Measurements from ENCODE around the gene ANXA11.
"Not testable (repeated sequence)": the region's sequence is repeated elsewhere in the genome, so short reads cannot be mapped to it uniquely, and the experiment has no call there.

Gene ANXA11

DNA sequence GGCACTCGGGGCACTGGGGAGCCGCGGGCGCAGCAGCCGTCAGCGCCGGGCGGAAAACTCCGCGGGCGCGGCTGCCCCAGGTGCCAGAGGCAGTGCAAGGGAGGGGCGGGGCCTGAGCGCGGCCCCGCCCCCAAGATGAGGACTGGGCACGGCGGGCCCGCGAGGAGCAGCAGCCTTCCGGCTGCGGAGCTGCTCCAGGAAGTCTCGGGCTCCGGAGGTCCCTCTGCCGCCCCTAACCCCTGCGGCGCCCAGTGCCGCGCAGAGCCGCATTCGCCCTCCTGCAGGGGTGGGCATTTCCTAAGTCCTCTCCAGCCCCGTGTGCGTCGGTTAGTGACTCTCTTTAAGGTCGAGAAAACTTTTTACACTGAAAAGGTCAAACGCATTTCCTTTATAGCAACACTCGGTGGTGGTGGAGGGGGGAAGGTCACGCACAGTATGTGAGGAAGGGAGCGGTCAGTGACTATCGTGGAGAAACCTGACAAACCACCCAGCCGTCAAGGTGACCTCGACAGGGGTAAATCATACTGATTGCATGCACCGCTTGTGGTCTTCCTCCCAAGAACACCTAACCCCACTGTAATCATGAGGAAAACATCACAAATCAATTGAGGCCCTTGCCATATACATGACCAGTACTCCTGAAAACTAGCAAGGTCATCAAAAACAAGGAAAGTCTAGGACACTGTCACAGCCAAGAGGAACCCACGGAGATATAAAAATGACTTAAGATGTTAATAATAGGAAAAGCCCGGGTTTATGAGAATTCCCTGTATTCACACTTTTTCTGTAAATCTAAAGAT is at the start of gene ANXA11:
Gene ANXA11, minus strand, starts transcription at position 61 of the 800 bp plus-strand sequence. CDS start 32,676 bp downstream, outside the sequence.
- DNase-seq (ENCODE audit: low read depth): peak; percentile 88
- peak within 1 kb of the TSS; percentile 67 for H3K4me3 ChIP-seq (ENCODE audit: low read depth, low read length)
- no peak for TF ChIP-seq CTCF (IDR thresholded peaks at IDR 0.05; ENCODE audit: insufficient read depth, low read depth, low read length, missing control alignments)

DNA sequence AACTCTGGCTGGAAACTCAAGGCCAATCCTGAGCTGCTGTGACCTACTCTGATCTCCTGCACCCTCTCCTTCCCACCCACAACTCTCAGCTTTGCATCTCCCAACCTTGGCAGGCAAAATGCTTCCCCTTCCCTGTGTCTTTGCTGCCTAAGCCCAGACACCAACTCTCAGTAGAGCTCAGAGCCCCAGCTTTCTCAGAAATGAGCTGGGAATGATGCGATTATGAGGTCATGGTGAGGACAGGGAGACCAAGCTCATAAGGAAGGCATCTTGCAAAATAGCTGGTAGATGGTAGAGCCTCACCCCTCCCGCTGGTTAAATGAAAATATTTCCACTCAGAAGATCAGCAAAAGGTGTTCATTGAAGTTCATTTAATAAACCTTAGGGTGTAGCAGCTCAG is 49.4 kb upstream of the ANXA11 start:
- H3K4me3 ChIP-seq (ENCODE audit: low read depth, low read length); DNase-seq (ENCODE audit: low read depth): not testable (repeated sequence)

DNA sequence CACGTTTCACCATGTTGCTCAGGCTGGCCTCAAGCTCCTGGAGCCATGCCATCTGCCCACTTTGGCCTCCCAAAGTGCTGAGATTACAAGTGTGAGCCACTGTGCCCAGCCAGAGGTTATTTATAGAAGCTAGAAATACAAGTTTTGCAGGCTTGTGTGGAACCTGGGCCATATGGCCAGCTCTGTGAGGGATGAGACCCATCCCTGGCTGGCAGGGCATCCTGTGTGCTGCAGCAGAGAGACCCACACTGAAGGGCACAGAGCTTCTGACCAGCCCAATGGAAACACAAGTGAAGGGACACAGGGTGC is 48.6 kb upstream of the ANXA11 start:
- DNase-seq (ENCODE audit: low read depth); H3K4me3 ChIP-seq (ENCODE audit: low read depth, low read length): not testable (repeated sequence)

DNA sequence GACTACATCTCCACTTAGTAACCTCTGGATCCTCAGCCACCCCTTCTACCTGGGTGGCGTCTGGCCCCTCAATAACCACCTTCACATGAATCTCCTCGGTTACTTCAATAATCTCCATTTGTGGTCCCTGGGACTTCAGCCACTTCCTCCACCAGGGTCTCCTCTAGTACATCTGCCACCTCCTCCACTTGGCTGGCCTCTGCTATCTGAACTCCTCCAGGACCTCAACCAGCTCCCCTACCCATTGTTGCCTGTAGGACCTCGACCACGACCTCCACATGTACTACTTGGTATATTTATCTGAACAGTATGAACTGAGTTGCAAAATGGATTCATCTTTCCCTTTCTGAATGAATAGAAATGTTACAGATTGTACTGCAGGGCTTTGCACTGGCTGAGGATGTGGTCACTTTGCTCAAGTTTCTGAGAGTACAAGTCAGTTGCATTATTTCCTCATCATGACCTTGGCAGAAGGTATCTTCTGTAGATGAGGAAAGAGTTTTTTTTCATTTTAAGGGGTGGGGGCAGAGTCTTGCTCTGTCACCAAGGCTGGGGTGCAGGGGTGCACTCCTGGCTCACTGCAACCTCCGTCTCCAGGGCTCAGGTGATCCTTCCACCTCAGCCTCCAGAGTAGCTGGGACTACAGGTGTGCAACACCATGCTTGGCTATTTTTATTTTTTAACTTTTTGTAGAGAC is 48.1 kb upstream of the ANXA11 start:
- DNase-seq (ENCODE audit: low read depth): peak; percentile 69
- TF ChIP-seq CTCF (IDR thresholded peaks at IDR 0.05; ENCODE audit: insufficient read depth, low read depth, low read length, missing control alignments): no peak
- H3K4me3 ChIP-seq (ENCODE audit: low read depth, low read length): no peak overlapping the region

DNA sequence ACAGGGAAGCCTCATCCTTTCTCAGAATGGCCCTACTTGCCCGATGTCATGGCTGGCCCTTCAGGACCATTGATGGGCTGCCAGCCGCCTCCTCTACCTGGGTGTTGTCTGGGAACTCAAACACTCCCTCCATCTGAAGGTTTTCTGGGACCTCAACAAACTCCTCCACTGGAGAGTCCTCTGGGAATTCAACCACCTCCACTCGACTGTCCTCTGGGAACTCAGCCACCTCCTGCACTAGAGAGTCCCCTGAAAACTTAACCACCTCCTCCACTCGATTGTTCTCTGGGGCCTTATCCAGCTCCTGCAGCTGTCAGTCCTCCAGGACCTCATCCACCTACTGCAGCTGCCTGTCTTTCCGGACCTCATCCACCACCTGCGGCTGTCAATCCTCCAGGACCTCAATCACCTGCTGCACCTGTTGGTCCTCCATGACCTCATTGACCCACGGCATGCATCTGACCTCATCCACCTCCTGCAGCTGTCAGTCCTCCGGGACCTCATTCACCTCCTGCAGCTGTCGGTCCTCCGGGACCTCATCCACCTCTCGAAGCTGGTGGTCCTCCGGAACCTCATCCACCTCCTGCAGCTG is 47.1 kb upstream of the ANXA11 start:
- no peak overlapping the region for H3K4me3 ChIP-seq (ENCODE audit: low read depth, low read length)
- no peak for DNase-seq (ENCODE audit: low read depth)
- no peak for TF ChIP-seq CTCF (IDR thresholded peaks at IDR 0.05; ENCODE audit: insufficient read depth, low read depth, low read length, missing control alignments)

GRCh38 chr10:80251703-80252280 is 46.5 kb upstream of the ANXA11 start:
- DNase-seq (ENCODE audit: low read depth); H3K4me3 ChIP-seq (ENCODE audit: low read depth, low read length): not testable (repeated sequence)

- not testable (repeated sequence) for H3K4me3 ChIP-seq (ENCODE audit: low read depth, low read length)
These were observed 45.1 kb upstream of the ANXA11 start for GRCh38 chr10:80250399-80250798.

DNA sequence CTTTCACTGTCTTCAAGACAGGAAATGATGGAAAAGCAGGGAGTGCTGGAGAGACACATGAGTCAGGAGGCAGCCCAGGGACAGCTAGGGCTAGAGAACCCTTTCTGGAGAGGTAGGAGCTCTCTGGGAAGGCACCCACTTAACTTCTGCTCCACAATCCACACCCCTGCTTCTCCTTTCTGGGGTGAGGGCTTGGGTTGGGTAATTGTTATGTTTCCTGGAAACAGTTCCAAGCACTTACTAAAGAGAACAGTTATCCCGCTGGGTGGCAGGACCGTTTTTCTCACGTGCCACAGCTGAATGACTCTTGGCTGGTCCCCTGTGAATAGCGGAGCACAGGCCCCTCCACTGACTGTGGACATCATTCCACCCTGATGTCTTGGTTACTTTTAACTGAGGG is 44.6 kb upstream of the ANXA11 start:
- H3K4me3 ChIP-seq (ENCODE audit: low read depth, low read length); DNase-seq (ENCODE audit: low read depth): not testable (repeated sequence)

More at GRCh38 chr10:80250399-80250798, 45.1 kb upstream of the ANXA11 start:
- DNase-seq (ENCODE audit: low read depth): not testable (repeated sequence)

GRCh38 chr10:80247611-80248010 is 42.3 kb upstream of the ANXA11 start:
- DNase-seq (ENCODE audit: low read depth): not testable (repeated sequence)

GRCh38 chr10:80244371-80244770 is 39.0 kb upstream of the ANXA11 start:
- DNase-seq (ENCODE audit: low read depth); H3K4me3 ChIP-seq (ENCODE audit: low read depth, low read length): not testable (repeated sequence)

More at GRCh38 chr10:80247611-80248010, 42.3 kb upstream of the ANXA11 start:
- H3K4me3 ChIP-seq (ENCODE audit: low read depth, low read length): not testable (repeated sequence)

GRCh38 chr10:80242341-80242740 is 37.0 kb upstream of the ANXA11 start:
- H3K4me3 ChIP-seq (ENCODE audit: low read depth, low read length); DNase-seq (ENCODE audit: low read depth): not testable (repeated sequence)

GRCh38 chr10:80236457-80236856 is 31.1 kb upstream of the ANXA11 start:
- not testable (repeated sequence) for H3K4me3 ChIP-seq (ENCODE audit: low read depth, low read length); DNase-seq (ENCODE audit: low read depth)

DNA sequence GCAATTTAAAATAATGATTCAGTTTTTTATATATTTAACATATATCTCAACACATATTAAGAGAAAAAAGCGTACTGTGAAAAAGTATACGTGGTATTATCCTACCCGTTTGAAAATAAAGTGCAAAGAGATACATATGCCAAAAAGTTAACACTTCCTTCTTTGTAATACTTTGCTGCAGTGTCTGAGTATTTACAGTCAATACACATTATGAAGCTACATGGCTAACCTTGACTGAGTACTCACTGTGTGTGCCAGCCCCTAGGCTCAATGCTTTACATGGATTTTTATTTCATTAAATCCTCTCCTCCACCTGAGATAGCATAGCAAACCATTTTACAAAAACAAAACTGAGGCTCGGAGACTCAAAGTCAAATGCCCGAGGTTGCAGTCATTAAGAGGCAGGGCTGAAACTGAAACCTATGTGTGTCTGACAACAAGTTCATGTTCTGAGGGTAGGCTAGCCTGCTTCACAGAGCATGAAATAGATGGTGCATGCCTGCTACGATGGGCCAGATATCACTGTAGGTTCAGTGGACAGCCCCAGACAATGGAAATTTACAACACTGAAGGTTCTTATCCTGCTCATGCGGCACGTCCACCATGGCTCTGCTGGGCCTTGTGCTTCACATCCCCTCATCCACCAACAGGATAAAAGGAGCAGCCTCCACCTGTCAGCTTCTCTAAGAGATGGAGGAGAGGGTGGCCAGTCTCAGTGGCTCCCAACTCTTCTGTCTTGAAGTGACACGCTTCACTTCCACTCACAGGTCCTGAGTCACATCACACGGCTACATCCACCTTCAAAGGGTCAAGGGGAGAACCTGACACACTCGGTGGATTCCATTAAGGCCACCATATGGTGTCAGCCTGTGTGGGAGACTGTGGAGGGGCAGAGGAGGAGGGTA is 29.2 kb upstream of the ANXA11 start:
- DNase-seq (ENCODE audit: low read depth): peak; percentile 41
- not testable (repeated sequence) for H3K4me3 ChIP-seq (ENCODE audit: low read depth, low read length)

GRCh38 chr10:80233871-80234270 is 28.5 kb upstream of the ANXA11 start:
- not testable (repeated sequence) for DNase-seq (ENCODE audit: low read depth); H3K4me3 ChIP-seq (ENCODE audit: low read depth, low read length)
